Caki2 (cell line): Measurements from ENCODE around the gene SSBP4. TPM values are rescaled to one million over a fixed set of nuclear protein-coding genes. Genes with fewer than 3 reads are reported as not detected.

ENCODE experiments used
- DNase-seq: peaks from one replicate; pipeline ENCODE4 v3.0.0-alpha.2; 2015; ENCODE audit warnings: low read depth
- in situ Hi-C: cut with HindIII; loops from 2 replicates; pipeline ENCODE4 v1.10.0; 2016; ENCODE audit warnings: low sequenced_read_pairs, low pct_unique_long_range_greater_than_20kb, mixed read lengths
- total RNA-seq: library from RNA; depleted of rRNA; stranded (reverse); fragments of >200 nt; shearing (Covaris generic); gene quantifications from 2 replicates; pipeline ENCODE4 v1.2.3, GENCODE V29; 2014; ENCODE audit warnings: low replicate concordance; rRNA removed

The SSBP4 gene
- total RNA-seq, 1 experiment from 2014 or later = 87.5 TPM

GRCh38 chr19:18473706-18474087 lies 54.5 kb downstream of the SSBP4 start:
- DNase-seq = no peak
- in situ Hi-C loops = no loop called here

- no peak for DNase-seq
- in situ Hi-C loops = no loop called here
Measured at GRCh38 chr19:18474366-18474887, 55.2 kb downstream of the SSBP4 start.

GRCh38 chr19:18475004-18475453 lies 55.8 kb downstream of the SSBP4 start:
- in situ Hi-C loops = no loop called here
- DNase-seq = no peak

- no peak for DNase-seq
- in situ Hi-C loops = no loop called here
Measured at GRCh38 chr19:18475762-18476331, 56.6 kb downstream of the SSBP4 start.

- no peak for DNase-seq
- in situ Hi-C loops = no loop called here
Measured at GRCh38 chr19:18476507-18477041, 57.4 kb downstream of the SSBP4 start.

- in situ Hi-C loops = no loop called here
- no peak for DNase-seq
Measured at GRCh38 chr19:18477042-18477779, 58.0 kb downstream of the SSBP4 start.

GRCh38 chr19:18477974-18478373 lies 58.8 kb downstream of the SSBP4 start:
- in situ Hi-C loops = no loop called here
- DNase-seq = no peak

GRCh38 chr19:18478545-18479311 lies 59.5 kb downstream of the SSBP4 start:
- in situ Hi-C loops = no loop called here

GRCh38 chr19:18480006-18480691 lies 61.0 kb downstream of the SSBP4 start:
- in situ Hi-C loops = no loop called here
- DNase-seq = no peak

More at GRCh38 chr19:18478545-18479311, 59.5 kb downstream of the SSBP4 start:
- DNase-seq = peak; percentile 32

- in situ Hi-C loops = no loop called here
- no peak for DNase-seq
Measured at GRCh38 chr19:18481505-18482222, 62.5 kb downstream of the SSBP4 start.

- in situ Hi-C loops = no loop called here
- DNase-seq = no peak
Measured at GRCh38 chr19:18483119-18483890, 64.1 kb downstream of the SSBP4 start.

Other genes with a start within 250 kb of the SSBP4 start
- 51.9 and 79.3 TPM in 2 replicates for gene IFI30, start 245.6 kb upstream of the SSBP4 start, total RNA-seq
- 10.3 and 22.3 TPM in 2 replicates for gene MPV17L2, start 226.2 kb upstream of the SSBP4 start, total RNA-seq
- gene RAB3A, start 215.4 kb upstream of the SSBP4 start, total RNA-seq = 0.84 TPM in 1 of 2 replicates, not detected in the other
- gene PDE4C, start 193.0 kb upstream of the SSBP4 start, total RNA-seq = not detected in 2 replicates
- not detected in 2 replicates for gene IQCN, start 144.9 kb upstream of the SSBP4 start, total RNA-seq
- gene JUND, start 137.8 kb upstream of the SSBP4 start, total RNA-seq = 115 and 120 TPM in 2 replicates
- 828 and 869 TPM in 2 replicates for gene LSM4, start 96.3 kb upstream of the SSBP4 start, total RNA-seq
- gene PGPEP1, start 78.8 kb upstream of the SSBP4 start, total RNA-seq = 15.4 and 17.8 TPM in 2 replicates
- gene GDF15, start 33.2 kb upstream of the SSBP4 start, total RNA-seq = 349 and 410 TPM in 2 replicates
- not detected in 2 replicates for gene LRRC25, start 21.8 kb upstream of the SSBP4 start, total RNA-seq
- 118 and 155 TPM in 2 replicates for gene ISYNA1, start 18.7 kb downstream of the SSBP4 start, total RNA-seq
- 8.4 and 26.0 TPM in 2 replicates for gene ELL, start 102.7 kb downstream of the SSBP4 start, total RNA-seq
- gene FKBP8, start 124.2 kb downstream of the SSBP4 start, total RNA-seq = 418 and 487 TPM in 2 replicates
- gene KXD1, start 138.5 kb downstream of the SSBP4 start, total RNA-seq = 99.2 and 181 TPM in 2 replicates
- gene UBA52, start 152.5 kb downstream of the SSBP4 start, total RNA-seq = 628 and 713 TPM in 2 replicates
- gene REX1BD, start 169.4 kb downstream of the SSBP4 start, total RNA-seq = 189 and 207 TPM in 2 replicates
- 9.8 and 51.0 TPM in 2 replicates for gene CRLF1, start 187.4 kb downstream of the SSBP4 start, total RNA-seq
- gene TMEM59L, start 193.5 kb downstream of the SSBP4 start, total RNA-seq = 0.14 and 0.90 TPM in 2 replicates
- 4.1 and 11.2 TPM in 2 replicates for gene KLHL26, start 217.6 kb downstream of the SSBP4 start, total RNA-seq